Type B pancreatic cell (in vitro differentiated cells): ENCODE results near the gene ARPC4. TPM values are rescaled to one million over a fixed set of nuclear protein-coding genes. Genes with fewer than 3 reads are reported as not detected.
A peak's percentile ranks its signal among the peaks of the same experiment; 100 is the strongest.

ENCODE experiments used
- DNase-seq: peaks from one replicate; pipeline ENCODE4 v3.0.0; 2021; ENCODE audit warnings: mixed read lengths; ENCODE audit not compliant: unreplicated experiment; ENCODE audit errors: extremely low spot score
- H3K27ac Mint-ChIP-seq: 2 replicates; pipeline ENCODE4 v1.8.0; 2021; ENCODE audit warnings: mild to moderate bottlenecking, mixed read lengths
- H3K27me3 Mint-ChIP-seq: 2 replicates; pipeline ENCODE4 v1.8.0; 2021; ENCODE audit warnings: mixed read lengths
- H3K36me3 Mint-ChIP-seq: 2 replicates; pipeline ENCODE4 v1.8.0; 2021; ENCODE audit warnings: mixed read lengths
- H3K4me1 Mint-ChIP-seq: one replicate; pipeline ENCODE4 v1.8.0; 2021; ENCODE audit warnings: mixed read lengths; ENCODE audit not compliant: unreplicated experiment
- H3K4me3 Mint-ChIP-seq: 2 replicates; pipeline ENCODE4 v1.8.0; 2021; ENCODE audit warnings: mild to moderate bottlenecking, mixed read lengths
- H3K9me3 Mint-ChIP-seq: 2 replicates; pipeline ENCODE4 v1.8.0; 2021; ENCODE audit warnings: mixed read lengths
- total RNA-seq: library from RNA; stranded (reverse); gene quantifications from 2 replicates; pipeline ENCODE4 v1.2.1, GENCODE V29; 2021; ENCODE audit warnings: low replicate concordance
- TF ChIP-seq, protein P1 (sequence below): fragments of 200-600 bp; sonication (generic); conservative IDR thresholded peaks from 2 replicates; pipeline ENCODE4 v1.5.0; 2021; ENCODE audit warnings: antibody characterized with exemption, mild to moderate bottlenecking

Gene ARPC4
- total RNA-seq, 1 donor from 2014 or later: 131 TPM

DNA sequence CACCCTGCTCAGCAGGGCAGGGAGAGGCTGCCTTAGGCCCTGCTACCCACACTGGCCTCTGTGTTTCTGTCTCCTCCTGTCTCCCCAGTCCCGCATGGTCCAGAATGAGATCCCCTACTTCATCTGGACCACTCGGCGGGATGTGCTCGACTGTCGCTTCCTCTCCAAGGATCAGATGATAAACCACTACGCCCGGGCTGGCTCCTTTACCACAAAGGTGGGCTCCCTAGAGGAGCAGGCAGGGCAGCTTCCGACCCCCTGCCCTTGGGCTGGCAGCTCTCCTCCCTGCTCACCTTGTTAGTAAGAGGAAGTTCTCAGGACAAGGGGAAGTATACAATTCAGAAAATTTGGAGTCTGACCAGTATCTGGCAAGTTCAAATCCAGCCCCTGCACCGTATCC is 23.1 kb downstream of the ARPC4 start:
- H3K9me3 Mint-ChIP-seq: no peaks in the 10 kb centered on the region
- peaks cover 5% of the 10 kb centered on the region for H3K36me3 Mint-ChIP-seq
- TF ChIP-seq, protein P1, sequence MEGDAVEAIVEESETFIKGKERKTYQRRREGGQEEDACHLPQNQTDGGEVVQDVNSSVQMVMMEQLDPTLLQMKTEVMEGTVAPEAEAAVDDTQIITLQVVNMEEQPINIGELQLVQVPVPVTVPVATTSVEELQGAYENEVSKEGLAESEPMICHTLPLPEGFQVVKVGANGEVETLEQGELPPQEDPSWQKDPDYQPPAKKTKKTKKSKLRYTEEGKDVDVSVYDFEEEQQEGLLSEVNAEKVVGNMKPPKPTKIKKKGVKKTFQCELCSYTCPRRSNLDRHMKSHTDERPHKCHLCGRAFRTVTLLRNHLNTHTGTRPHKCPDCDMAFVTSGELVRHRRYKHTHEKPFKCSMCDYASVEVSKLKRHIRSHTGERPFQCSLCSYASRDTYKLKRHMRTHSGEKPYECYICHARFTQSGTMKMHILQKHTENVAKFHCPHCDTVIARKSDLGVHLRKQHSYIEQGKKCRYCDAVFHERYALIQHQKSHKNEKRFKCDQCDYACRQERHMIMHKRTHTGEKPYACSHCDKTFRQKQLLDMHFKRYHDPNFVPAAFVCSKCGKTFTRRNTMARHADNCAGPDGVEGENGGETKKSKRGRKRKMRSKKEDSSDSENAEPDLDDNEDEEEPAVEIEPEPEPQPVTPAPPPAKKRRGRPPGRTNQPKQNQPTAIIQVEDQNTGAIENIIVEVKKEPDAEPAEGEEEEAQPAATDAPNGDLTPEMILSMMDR: no peak
- no peak for DNase-seq
- H3K27ac Mint-ChIP-seq: no peak overlapping the region
- no peaks in the 10 kb centered on the region for H3K27me3 Mint-ChIP-seq
- no peak overlapping the region for H3K4me3 Mint-ChIP-seq
- H3K4me1 Mint-ChIP-seq: peaks cover 7% of the 10 kb centered on the region

DNA sequence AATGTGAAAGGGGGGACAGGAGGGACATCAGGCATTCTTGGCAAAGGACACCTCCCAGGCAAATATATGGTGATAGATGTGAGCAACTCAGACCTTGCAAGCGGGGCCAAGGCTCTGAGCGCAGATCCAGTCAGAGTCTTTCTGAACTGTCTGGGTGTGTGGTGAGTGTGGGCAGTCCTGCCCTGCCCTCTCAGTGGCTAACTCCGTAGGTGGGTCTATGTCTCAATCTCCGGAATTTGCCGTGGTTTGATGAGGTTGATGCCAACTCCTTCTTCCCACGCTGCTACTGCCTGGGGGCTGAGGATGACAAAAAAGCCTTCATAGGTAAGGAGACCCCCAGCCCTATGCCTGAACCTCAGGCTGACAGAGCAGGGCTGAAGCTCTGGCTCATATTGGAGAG is 24.6 kb downstream of the ARPC4 start:
- Mint-ChIP-seq H3K36me3 (peaks cover 5% of the 10 kb centered on the region), H3K4me1 (no peaks in the 10 kb centered on the region), H3K27me3 (no peaks in the 10 kb centered on the region), H3K27ac (no peak overlapping the region), H3K4me3 (no peak overlapping the region), H3K9me3 (no peaks in the 10 kb centered on the region)
- DNase-seq: no peak
- TF ChIP-seq, protein P1: no peak

DNA sequence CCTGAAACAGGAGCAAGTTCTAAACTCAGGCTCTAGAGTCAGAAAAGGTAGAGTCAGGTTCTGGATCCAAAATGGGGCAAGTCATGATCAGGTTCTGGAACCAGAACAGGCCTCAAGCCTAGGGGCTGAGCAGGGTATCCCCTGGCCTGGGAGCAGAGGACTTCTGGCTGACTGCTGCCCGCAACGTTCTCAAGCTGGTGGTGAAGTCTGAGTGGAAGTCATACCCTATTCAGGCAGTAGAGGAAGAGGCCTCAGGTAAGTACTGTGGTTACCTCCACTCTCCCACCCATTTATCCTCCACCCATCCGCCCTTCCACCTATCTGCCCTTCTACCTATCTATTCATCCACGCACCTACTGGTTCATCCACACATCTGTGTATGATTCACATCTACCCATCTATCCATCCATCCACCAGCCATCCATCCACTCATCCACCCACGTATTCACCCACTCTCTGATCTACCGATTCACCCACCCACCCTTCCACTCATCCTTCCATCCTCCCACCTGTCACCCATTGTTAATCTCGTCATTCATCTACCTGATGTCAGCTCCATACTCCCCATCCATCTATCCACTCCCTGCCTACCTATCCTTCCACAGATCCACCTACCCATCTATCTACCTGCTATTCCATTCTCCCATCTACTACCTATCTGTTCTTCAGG is 25.9 kb downstream of the ARPC4 start:
- Mint-ChIP-seq H3K4me1 (no peaks in the 10 kb centered on the region), H3K9me3 (no peaks in the 10 kb centered on the region), H3K27ac (no peak overlapping the region), H3K36me3 (peaks cover 5% of the 10 kb centered on the region), H3K4me3 (no peak overlapping the region), H3K27me3 (no peaks in the 10 kb centered on the region)
- TF ChIP-seq, protein P1: no peak
- no peak for DNase-seq

DNA sequence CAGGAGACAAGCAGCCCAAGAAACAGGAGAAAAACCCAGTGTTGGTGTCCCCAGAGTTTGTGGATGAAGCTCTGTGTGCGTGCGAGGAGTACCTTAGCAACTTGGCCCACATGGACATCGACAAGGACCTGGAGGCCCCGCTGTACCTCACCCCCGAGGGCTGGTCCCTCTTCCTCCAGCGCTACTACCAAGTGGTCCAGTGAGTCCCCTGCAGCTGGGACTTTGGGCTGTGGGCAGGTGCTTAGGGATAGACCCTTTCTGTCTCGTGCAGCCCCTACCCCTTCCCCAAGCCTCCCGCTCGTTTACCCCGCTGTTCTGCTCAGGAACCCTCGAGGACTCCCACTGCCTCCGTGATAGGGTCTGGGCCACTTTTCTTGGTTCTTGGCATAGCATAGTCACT is 27.7 kb downstream of the ARPC4 start:
- Mint-ChIP-seq H3K36me3 (peaks cover 5% of the 10 kb centered on the region), H3K4me3 (no peak overlapping the region), H3K27ac (no peak overlapping the region), H3K4me1 (no peaks in the 10 kb centered on the region), H3K9me3 (no peaks in the 10 kb centered on the region), H3K27me3 (no peaks in the 10 kb centered on the region)
- no peak for DNase-seq
- TF ChIP-seq, protein P1: no peak

DNA sequence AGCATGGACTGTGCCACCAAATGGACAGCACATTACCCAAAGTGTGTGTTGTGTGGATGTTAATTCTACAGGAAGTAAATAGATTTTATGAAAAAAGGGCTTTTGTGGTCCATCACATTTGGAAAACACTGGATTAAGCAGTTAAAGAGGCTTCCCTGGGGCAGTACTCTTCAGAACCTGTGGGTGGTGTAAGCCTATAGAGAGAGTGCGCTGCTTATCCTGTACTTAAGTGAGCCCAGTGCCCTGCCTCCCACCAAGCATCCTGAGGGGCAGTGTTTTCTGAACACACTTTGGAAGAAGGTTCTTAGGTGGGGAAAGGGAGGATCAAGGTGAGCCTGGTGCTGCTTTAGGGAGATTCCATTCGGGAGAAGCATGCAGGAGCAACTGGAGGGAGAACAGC is 28.1 kb downstream of the ARPC4 start:
- H3K36me3 Mint-ChIP-seq: peaks cover 5% of the 10 kb centered on the region
- H3K9me3 Mint-ChIP-seq: no peaks in the 10 kb centered on the region
- H3K27ac Mint-ChIP-seq: no peak overlapping the region
- TF ChIP-seq, protein P1: peak; percentile 58
- no peak for DNase-seq
- H3K27me3 Mint-ChIP-seq: no peaks in the 10 kb centered on the region
- no peaks in the 10 kb centered on the region for H3K4me1 Mint-ChIP-seq
- no peak overlapping the region for H3K4me3 Mint-ChIP-seq
